ENCODE measurements around the gene TYMP. TPM values are rescaled to one million over a fixed set of nuclear protein-coding genes. Genes with fewer than 3 reads are reported as not detected.

Gene TYMP
- total RNA-seq, 1 experiment from 2014 or later: 1.5 TPM

GRCh38 chr22:50570861-50571260 lies 41.0 kb upstream of the TYMP start:
- Mint-ChIP-seq H3K27me3 (ENCODE audit: low read depth) (no peaks in the 10 kb centered on the region), H3K4me3 (no peak overlapping the region), H3K4me1 (no peaks in the 10 kb centered on the region), H3K36me3 (peaks cover 31% of the 10 kb centered on the region), H3K27ac (no peak overlapping the region), H3K9me3 (no peaks in the 10 kb centered on the region)
- CTCF ChIA-PET: interaction anchor here (1.2 kb wide), 1 partner anchor 8 kb away, joined by 3 read pairs; the partner anchor contains the start of gene SYCE3
- POLR2A ChIA-PET: no interaction called here
- TF ChIP-seq ZNF532 (CRISPR knock-in tag; IDR thresholded peaks at IDR 0.05; ENCODE audit: borderline replicate concordance) (no peak), NR3C1 (CRISPR knock-in tag; conservative IDR thresholded peaks at IDR 0.05; ENCODE audit: low read depth) (no peak), STAT6 (CRISPR knock-in tag; conservative IDR thresholded peaks at IDR 0.05; ENCODE audit: low read depth) (no peak), MYBL2 (CRISPR knock-in tag; IDR thresholded peaks at IDR 0.05) (no peak), CBFB (CRISPR knock-in tag; IDR thresholded peaks at IDR 0.05; ENCODE audit: low read depth) (no peak)
- ATAC-seq: no peak
- DNase-seq (ENCODE audit: low spot score): no peak

GRCh38 chr22:50569896-50570535 lies 40.2 kb upstream of the TYMP start:
- CTCF ChIA-PET: interaction anchor here (1.2 kb wide), 1 partner anchor 51 kb away, joined by 3 read pairs; no protein-coding TSS in a partner anchor

More at GRCh38 chr22:50569896-50570535, 40.2 kb upstream of the TYMP start:
- peaks cover 31% of the 10 kb centered on the region for H3K36me3 Mint-ChIP-seq
- H3K4me1 Mint-ChIP-seq: no peaks in the 10 kb centered on the region
- no peaks in the 10 kb centered on the region for H3K27me3 Mint-ChIP-seq (ENCODE audit: low read depth)
- H3K4me3 Mint-ChIP-seq: no peak overlapping the region
- no peak for TF ChIP-seq ZMAT4 (CRISPR knock-in tag; IDR thresholded peaks at IDR 0.05)
- TF ChIP-seq TCF7 (CRISPR knock-in tag; IDR thresholded peaks at IDR 0.05; ENCODE audit: low read depth): no peak
- TF ChIP-seq PRDM15 (CRISPR knock-in tag; IDR thresholded peaks at IDR 0.05): no peak
- TF ChIP-seq NFATC4 (CRISPR knock-in tag; IDR thresholded peaks at IDR 0.05): no peak
- no peak for TF ChIP-seq RELA (CRISPR knock-in tag; IDR thresholded peaks at IDR 0.05; ENCODE audit: borderline replicate concordance)
- no peak for TF ChIP-seq USF1 (CRISPR knock-in tag; IDR thresholded peaks at IDR 0.05)
- no peak overlapping the region for H3K27ac Mint-ChIP-seq
- no peak for DNase-seq (ENCODE audit: low spot score)
- H3K9me3 Mint-ChIP-seq: no peaks in the 10 kb centered on the region
- ATAC-seq: no peak
- POLR2A ChIA-PET: no interaction called here

Measured in WTC11 (cell line).